G401.6 (cell line): ENCODE data around the gene SYNE2.
A peak's percentile ranks its signal among the peaks of the same experiment; 100 is the strongest.
"Not testable (repeated sequence)": the region's sequence is repeated elsewhere in the genome, so short reads cannot be mapped to it uniquely, and the experiment has no call there.

Experiments used
- FAIRE-seq: peaks from 2 replicates; lab custom pipeline; 2012; peaks lifted over from hg19 to GRCh38; lab: Jason Lieb, UNC

The SYNE2 gene

DNA sequence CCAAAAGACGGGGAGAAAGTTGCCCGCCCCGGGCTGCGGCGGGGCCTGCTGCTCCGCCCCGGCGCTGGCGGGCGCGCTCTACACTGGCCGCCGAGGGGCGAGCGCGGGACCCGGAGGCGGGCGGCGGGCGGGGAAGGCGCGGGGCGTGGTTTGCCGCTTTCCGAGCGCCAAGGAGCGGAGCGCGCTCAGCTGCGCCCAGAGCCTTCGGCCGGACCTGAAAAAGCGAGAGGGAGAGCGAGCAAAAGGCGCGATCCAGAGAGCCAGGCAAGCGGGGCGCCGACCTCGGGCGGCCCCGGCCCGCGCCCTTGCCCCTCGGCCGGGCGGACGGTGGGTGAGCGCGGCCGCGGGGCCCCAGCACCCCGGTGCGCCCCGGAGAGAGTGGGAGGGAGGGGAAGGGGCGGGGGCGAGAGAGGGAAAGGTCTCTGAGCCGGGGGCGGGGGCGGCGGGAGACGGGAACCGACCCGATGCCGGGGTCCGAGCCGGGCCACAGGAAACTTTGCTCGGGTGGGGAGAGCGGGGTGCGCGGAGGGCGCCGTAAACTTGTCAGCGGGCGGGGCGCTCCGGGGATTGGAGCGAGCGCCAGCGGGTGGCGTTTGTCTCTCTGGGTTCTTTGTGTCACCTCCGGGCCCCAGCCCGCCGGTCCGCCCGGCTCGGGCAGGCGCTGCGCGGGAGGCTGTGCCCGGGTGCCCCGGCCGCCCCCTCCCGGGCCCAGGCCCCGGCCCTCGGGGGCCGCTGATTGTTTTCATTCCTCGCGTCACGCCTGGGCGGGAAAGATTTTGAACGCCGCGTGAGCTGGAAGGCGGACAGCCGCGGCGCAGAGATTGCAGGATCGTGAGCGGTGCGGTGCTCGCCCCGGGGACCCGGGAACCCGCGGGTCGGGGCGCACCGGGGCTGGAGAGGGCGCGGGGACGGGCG lies at the start of gene SYNE2:
TSS of gene SYNE2 (plus strand) at position 188 of the 915 bp plus-strand sequence. CDS start 56,145 bp downstream, outside the sequence.
- FAIRE-seq: no peak

DNA sequence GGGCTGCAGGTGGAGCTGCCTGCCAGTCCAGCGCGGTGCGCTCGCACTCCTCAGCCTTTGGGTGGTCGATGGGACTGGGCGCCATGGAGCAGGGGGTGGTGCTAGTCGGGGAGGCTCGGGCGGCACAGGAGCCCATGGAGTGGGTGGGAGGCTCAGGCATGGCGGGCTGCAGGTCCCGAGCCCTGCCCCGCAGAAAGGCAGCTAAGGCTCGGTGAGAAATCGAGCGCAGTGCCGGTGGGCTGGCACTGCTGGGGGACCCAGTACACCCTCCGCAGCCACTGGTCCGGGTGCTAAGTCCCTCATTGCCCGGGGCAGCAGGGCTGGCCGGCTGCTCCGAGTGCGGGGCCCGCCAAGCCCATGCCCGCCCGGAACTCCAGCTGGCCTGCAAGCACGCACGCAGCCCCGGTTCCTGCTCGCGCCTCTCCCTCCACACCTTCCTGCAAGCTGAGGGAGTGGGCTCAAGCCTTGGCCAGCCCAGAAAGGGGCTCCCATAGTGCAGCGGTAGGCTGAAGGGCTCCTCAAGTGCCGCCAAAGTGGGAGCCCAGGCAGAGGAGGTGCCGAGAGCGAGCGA lies 49.5 kb upstream of the SYNE2 start:
- FAIRE-seq: not testable (repeated sequence)

DNA sequence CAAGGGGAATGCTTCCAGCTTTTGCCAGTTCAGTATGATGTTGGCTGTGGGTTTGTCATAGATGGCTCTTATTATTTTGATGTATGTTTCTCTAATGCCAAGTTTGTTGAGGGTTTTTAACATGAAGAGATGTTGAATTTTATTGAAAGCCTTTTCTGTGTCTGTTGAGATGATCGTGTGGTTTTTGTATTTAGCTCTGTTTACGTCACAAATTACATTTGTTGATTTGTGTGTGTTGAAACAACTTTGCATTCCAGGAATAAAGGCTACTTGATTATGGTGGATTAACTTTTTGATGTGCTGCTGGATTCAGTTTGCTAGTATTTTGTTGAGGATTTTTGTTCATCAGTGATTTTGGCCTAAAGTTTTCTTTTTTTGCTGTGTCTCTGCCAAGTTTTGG lies 46.7 kb upstream of the SYNE2 start:
- FAIRE-seq: not testable (repeated sequence)

DNA sequence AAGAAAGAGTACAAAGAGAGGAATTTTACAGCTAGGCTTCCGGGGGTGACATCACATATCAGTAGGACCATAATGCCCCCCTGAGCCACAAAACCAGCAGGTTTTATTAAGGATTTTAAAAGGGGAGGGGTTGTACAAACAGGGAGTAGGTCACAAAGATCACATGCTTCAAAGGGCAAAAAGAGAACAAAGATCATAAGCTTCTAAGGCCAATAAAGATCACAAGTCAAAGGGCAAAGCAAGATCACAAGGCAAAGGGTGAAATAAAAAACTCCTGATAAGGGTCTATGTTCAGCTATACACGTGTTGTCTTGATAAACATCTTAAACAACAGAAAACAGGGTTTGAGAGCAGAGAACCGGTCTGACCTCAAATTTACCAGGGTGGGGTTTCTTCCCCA lies 41.1 kb upstream of the SYNE2 start:
- not testable (repeated sequence) for FAIRE-seq

- FAIRE-seq: peak; percentile 6
These were observed 19.1 kb upstream of the SYNE2 start for GRCh38 chr14:63833728-63834127.

DNA sequence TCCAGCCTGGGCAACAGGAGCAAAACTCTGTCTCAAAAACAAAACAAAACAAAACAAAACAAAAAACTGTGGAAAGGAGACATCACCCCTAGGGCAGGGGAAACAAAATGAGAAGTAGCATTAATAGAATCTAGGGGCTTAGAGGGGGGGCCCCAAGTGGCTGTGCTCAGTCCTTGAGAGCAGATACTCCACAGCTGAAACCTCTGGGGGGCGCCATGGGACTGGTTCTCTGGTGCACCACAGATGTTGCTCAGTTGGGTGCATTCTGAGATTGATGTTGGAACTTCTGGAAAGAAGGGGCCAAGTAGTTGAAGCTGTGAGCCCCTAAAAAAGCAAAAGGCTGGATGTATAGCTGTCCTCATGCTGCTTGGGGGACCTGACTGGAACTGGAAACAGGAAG lies 11.8 kb upstream of the SYNE2 start:
- FAIRE-seq: no peak

GRCh38 chr14:63843796-63844195 lies 9.0 kb upstream of the SYNE2 start:
- no peak for FAIRE-seq

DNA sequence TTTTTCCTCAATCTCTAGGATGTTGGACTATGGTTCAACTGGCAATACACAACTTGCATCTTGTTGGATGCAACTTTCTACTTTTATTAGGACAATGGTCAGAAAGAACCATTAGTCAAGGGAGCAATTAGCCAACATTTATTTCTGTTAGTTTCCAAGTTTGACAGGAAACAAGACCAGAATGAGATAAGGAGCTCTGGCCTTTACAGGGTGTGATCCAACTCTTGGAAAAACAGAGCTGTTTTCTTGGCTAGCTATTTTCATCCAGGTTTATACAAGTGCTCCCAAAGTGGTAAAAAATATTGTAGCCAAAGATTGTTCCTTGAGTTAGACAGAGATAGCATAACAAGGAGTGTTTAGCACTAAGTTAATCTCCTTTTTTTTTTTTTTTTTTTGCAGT lies 3.9 kb upstream of the SYNE2 start:
- FAIRE-seq: no peak

DNA sequence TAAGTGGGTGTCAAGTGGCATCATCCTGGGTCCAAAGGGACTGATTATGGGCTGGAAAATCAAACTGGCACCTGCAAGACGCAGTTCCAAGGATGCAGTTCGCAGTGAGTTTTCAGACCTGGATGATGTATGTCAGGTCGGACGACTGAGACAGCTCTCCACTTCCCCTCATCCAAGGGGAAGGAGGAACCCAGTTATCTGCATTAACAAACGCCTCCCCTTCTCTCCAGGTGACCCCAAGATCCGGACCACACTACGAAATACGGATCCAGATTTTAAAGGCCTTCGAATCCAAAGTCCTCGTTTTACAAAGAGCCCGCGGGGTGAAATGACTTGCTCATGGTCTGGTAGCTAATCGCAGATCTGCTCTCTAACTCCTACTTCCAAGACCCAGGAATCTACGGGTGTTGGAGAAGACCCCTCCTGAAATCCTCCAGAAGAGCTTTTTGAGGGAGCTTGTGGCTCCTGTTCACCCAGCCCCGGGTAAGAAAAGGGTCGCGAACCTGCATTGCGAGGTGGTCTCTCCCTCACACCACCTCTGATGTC lies 460 bp upstream of the SYNE2 start:
- no peak for FAIRE-seq

DNA sequence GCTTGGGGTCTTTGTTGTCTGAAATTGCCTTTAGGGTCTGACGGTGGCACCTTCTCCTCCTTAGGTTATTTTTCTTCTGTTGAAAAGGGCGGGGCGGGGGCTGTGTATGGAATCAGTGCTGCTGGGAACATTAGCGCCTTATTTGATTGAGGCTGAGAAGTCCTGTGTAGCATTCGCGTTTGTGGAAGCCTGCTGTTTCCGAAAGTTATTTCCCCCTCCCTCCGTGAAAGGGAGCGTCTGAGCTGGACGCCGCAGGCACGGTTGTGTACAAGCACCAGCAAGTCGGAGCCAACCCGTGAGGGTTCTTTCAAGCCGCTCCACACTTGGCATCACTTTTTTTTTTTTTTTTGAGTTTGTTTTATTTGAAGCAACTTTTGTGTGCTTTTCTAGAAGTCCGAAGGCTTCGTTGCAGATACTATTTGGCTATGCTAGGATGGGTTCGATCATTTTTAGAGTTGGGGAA lies 1.1 kb downstream of the SYNE2 start:
- FAIRE-seq: peak; percentile 66

GRCh38 chr14:63854330-63854729 lies 1.5 kb downstream of the SYNE2 start:
- no peak for FAIRE-seq

GRCh38 chr14:63855281-63855680 lies 2.5 kb downstream of the SYNE2 start:
- no peak for FAIRE-seq

DNA sequence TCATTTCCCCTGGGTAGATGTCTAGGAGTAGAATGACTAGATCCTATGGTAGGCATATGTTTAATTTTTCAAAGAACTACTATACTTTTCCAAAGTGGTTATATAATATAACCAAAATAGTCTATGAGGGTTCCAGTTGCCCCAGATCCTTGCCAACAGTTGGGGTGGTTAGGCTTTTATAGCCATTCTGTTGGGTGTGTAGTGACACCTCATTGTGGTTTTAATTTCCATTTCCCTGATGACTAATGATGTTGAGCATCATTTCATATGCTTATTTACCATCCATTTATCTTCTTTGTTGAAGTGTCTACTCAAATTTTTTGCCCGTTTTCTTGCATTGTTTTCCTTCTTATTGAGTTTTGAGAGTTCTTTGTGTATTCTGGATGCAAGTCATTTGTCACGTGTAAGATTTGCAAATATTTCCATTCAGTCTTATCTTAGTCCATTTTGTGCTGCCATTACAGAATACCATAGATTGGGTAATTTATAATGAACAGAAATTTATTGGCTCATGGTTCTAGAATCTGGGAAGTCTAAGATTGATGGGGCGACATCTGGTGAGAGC lies 4.7 kb downstream of the SYNE2 start:
- FAIRE-seq: no peak

- no peak for FAIRE-seq
These were observed 7.3 kb downstream of the SYNE2 start for GRCh38 chr14:63860146-63860545.

DNA sequence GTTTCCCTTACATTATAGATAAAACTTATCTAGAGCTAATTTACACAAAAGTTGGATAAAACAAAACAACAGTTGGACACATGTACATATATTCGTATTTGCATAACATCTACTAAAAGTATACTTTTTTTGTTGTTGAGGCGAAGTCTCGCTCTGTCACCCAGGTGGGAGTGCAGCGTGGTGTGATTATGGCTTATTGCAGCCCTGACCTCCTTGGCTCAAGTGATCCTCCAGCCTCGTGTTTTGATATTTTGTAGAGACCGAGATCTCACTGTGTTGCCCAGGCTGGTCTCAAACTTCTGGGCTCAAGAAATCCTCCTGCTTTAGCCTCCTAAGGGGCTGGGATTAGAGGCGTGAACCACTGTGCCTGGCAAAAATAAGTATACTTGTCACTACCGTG lies 9.4 kb downstream of the SYNE2 start:
- FAIRE-seq: no peak

- FAIRE-seq: no peak
These were observed 10.2 kb downstream of the SYNE2 start for GRCh38 chr14:63863004-63863403.

DNA sequence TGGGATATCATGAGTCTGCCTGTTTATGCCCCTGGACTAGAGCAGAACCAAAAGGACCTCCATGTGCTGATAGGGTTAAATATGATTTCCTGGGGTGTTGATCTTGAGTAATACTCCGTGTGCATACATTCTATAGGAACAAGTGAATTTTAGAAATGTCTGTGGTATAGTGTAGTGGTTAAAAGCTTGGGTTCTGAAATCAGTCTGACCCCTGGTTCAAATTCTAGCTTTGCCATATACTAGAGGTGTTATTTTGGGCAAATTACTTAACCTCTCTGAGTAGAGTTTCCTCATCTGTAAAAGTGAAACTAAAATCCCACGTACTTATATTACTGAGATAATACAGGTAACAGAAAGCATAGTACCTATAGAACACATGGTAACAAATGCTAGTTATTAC lies 12.0 kb downstream of the SYNE2 start:
- FAIRE-seq: not testable (repeated sequence)

- no peak for FAIRE-seq
These were observed 15.4 kb downstream of the SYNE2 start for GRCh38 chr14:63867933-63868921.

GRCh38 chr14:63869940-63870752 lies 17.3 kb downstream of the SYNE2 start:
- peak; percentile 77 for FAIRE-seq

GRCh38 chr14:63870753-63871037 lies 17.9 kb downstream of the SYNE2 start:
- FAIRE-seq: not testable (repeated sequence)

- FAIRE-seq: no peak
These were observed 21.4 kb downstream of the SYNE2 start for GRCh38 chr14:63874223-63874622.
